Neural cell (in vitro differentiated cells): ENCODE measurements around the gene HIPK2. TPM values are rescaled to one million over a fixed set of nuclear protein-coding genes. Genes with fewer than 3 reads are reported as not detected.

Experiments used
- H2AFZ ChIP-seq: fragments of 200-600, 300-800 bp; sonication (generic), shearing (Covaris generic); 2 replicates; pipeline ENCODE4 v1.6.0; 2014; ENCODE audit warnings: low read depth, mild to moderate bottlenecking, antibody characterized with exemption, low read length, moderate library complexity
- H3F3A ChIP-seq: fragments of 200-600 bp; shearing (Covaris generic); 2 replicates; pipeline ENCODE4 v1.6.1; 2016; ENCODE audit warnings: mild to moderate bottlenecking, moderate library complexity, mixed read lengths, antibody characterized with exemption, low read length; ENCODE audit not compliant: insufficient read depth, poor library complexity, severe bottlenecking
- H3K27ac ChIP-seq: fragments of 200-600, 300-800 bp; sonication (generic), shearing (Covaris generic); 2 replicates; pipeline ENCODE4 v1.5.1; 2014; ENCODE audit warnings: mild to moderate bottlenecking, low read length, moderate library complexity
- H3K27me3 ChIP-seq: fragments of 300-800, 200-600 bp; sonication (generic), shearing (Covaris generic); 2 replicates; pipeline ENCODE4 v1.6.0; 2014; ENCODE audit warnings: mild to moderate bottlenecking, low read depth, low read length, moderate library complexity; ENCODE audit not compliant: insufficient read depth
- H3K36me3 ChIP-seq: fragments of 300-800, 200-600 bp; sonication (generic), shearing (Covaris generic); 2 replicates; pipeline ENCODE4 v1.5.1; 2014; ENCODE audit warnings: mild to moderate bottlenecking, antibody characterized with exemption, low read length, moderate library complexity; ENCODE audit not compliant: insufficient read depth
- H3K4me2 ChIP-seq: fragments of 300-800, 200-600 bp; sonication (generic), shearing (Covaris generic); 2 replicates; pipeline ENCODE4 v1.6.0; 2014; ENCODE audit warnings: mild to moderate bottlenecking, low read length
- H3K4me3 ChIP-seq: fragments of 300-800, 200-600 bp; sonication (generic), shearing (Covaris generic); 2 replicates; pipeline ENCODE4 v1.5.1; 2014; ENCODE audit warnings: mild to moderate bottlenecking, low read length, moderate library complexity
- H3K79me2 ChIP-seq: fragments of 200-600 bp; shearing (Covaris generic); replicated peaks from 2 replicates; pipeline ENCODE4 v1.6.0; 2014; ENCODE audit warnings: mild to moderate bottlenecking, low read length, moderate library complexity; ENCODE audit not compliant: insufficient read depth
- H3K9ac ChIP-seq: fragments of 300-800, 200-600 bp; sonication (generic), shearing (Covaris generic); 2 replicates; pipeline ENCODE4 v1.6.1; 2016; ENCODE audit warnings: mild to moderate bottlenecking, low read length, mixed read lengths
- H3K9me2 ChIP-seq: fragments of 200-600 bp; shearing (Covaris generic); 2 replicates; pipeline ENCODE4 v1.6.1; 2016; ENCODE audit warnings: mild to moderate bottlenecking, low read length, mixed read lengths; ENCODE audit not compliant: insufficient read depth
- H3K9me3 ChIP-seq: fragments of 200-600, 300-800 bp; sonication (generic), shearing (Covaris generic); 2 replicates; pipeline ENCODE4 v1.6.1; 2016; ENCODE audit warnings: mild to moderate bottlenecking, mixed run types, low read length, moderate library complexity, mixed read lengths
- H4K20me1 ChIP-seq: fragments of 200-600 bp; shearing (Covaris generic); 2 replicates; pipeline ENCODE4 v1.6.1; 2016; ENCODE audit warnings: mild to moderate bottlenecking, mixed run types; ENCODE audit not compliant: insufficient read depth
- EP300 ChIP-seq: fragments of 450-650 bp; conservative IDR thresholded peaks from 2 replicates; pipeline ENCODE4 v1.6.1; 2014; ENCODE audit warnings: antibody characterized with exemption, mild to moderate bottlenecking, moderate library complexity; ENCODE audit not compliant: poor library complexity, severe bottlenecking
- EZH2 ChIP-seq: fragments of 200-600, 300-800 bp; shearing (Covaris generic), sonication (generic); IDR thresholded peaks from 2 replicates; pipeline ENCODE4 v1.6.1; 2014; ENCODE audit warnings: antibody characterized with exemption, low read length, borderline replicate concordance, mild to moderate bottlenecking; ENCODE audit not compliant: insufficient read depth, poor library complexity, severe bottlenecking
- MXI1 ChIP-seq: fragments of 450-650 bp; conservative IDR thresholded peaks from 2 replicates; pipeline ENCODE4 v1.6.1; 2014; ENCODE audit warnings: antibody characterized with exemption, mild to moderate bottlenecking; ENCODE audit not compliant: poor library complexity, severe bottlenecking
- POLR2AphosphoS5 ChIP-seq: IDR thresholded peaks from 2 replicates; pipeline ENCODE4 v1.6.1; 2012
- TAF1 ChIP-seq: IDR thresholded peaks from 2 replicates; pipeline ENCODE4 v1.6.1; 2012; ENCODE audit warnings: low read depth
- polyA plus RNA-seq: library from polyadenylated mRNA; depleted of rRNA; stranded (reverse); fragments of >200 nt; gene quantifications from 2 replicates; pipeline ENCODE4 v1.2.3, GENCODE V29; 2014
- TF ChIP-seq, protein P1 (sequence below): fragments of 450-650 bp; IDR thresholded peaks from 2 replicates; pipeline ENCODE4 v1.5.1; 2014; ENCODE audit warnings: antibody characterized with exemption, mild to moderate bottlenecking, moderate library complexity; ENCODE audit not compliant: poor library complexity, severe bottlenecking
- TF ChIP-seq, protein P2 (sequence below): IDR thresholded peaks from 2 replicates; pipeline ENCODE4 v1.6.1; 2012; ENCODE audit warnings: borderline replicate concordance

Gene HIPK2
- polyA plus RNA-seq, 1 donor from 2014 or later, result 8.5 TPM

DNA sequence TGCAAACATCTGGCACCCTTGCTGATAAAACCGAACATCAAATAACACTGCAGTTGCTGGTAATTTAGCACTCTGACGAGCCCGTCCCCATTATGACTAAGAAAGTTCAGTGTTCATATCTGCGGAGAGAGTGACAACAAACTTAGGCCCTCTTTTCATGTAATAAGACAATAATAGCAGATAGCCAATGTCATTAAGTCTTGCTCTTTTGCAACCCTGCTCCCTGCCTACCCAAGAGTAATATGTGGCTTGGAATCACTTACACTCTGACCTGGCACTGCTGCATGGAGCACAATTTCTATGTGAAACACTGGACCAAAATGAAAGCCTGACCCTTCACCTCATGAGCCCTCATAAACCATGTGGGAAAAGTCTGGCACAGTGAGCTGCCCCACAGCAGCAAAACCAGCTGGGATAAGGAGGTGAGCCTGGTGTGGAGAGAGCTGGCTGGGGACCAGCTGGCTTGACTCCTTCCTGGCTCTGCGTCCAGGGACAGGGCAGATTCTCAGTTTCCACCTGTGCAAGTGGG is 86.5 kb downstream of the HIPK2 start:
- no peak for TF ChIP-seq EZH2
- TF ChIP-seq, protein P1, sequence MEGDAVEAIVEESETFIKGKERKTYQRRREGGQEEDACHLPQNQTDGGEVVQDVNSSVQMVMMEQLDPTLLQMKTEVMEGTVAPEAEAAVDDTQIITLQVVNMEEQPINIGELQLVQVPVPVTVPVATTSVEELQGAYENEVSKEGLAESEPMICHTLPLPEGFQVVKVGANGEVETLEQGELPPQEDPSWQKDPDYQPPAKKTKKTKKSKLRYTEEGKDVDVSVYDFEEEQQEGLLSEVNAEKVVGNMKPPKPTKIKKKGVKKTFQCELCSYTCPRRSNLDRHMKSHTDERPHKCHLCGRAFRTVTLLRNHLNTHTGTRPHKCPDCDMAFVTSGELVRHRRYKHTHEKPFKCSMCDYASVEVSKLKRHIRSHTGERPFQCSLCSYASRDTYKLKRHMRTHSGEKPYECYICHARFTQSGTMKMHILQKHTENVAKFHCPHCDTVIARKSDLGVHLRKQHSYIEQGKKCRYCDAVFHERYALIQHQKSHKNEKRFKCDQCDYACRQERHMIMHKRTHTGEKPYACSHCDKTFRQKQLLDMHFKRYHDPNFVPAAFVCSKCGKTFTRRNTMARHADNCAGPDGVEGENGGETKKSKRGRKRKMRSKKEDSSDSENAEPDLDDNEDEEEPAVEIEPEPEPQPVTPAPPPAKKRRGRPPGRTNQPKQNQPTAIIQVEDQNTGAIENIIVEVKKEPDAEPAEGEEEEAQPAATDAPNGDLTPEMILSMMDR, result no peak
- no peak overlapping the region for H3K27ac ChIP-seq
- no peaks in the 10 kb centered on the region for H3K36me3 ChIP-seq
- no peaks in the 10 kb centered on the region for H3K27me3 ChIP-seq
- H3F3A ChIP-seq, result no peaks in the 10 kb centered on the region
- H4K20me1 ChIP-seq, result no peaks in the 10 kb centered on the region
- H3K4me3 ChIP-seq, result no peak overlapping the region
- H3K4me2 ChIP-seq, result no peak overlapping the region
- H3K79me2 ChIP-seq, result peaks cover 17% of the 10 kb centered on the region
- no peaks in the 10 kb centered on the region for H3K9me2 ChIP-seq
- no peak overlapping the region for H2AFZ ChIP-seq
- H3K9ac ChIP-seq, result no peak overlapping the region
- no peaks in the 10 kb centered on the region for H3K9me3 ChIP-seq

DNA sequence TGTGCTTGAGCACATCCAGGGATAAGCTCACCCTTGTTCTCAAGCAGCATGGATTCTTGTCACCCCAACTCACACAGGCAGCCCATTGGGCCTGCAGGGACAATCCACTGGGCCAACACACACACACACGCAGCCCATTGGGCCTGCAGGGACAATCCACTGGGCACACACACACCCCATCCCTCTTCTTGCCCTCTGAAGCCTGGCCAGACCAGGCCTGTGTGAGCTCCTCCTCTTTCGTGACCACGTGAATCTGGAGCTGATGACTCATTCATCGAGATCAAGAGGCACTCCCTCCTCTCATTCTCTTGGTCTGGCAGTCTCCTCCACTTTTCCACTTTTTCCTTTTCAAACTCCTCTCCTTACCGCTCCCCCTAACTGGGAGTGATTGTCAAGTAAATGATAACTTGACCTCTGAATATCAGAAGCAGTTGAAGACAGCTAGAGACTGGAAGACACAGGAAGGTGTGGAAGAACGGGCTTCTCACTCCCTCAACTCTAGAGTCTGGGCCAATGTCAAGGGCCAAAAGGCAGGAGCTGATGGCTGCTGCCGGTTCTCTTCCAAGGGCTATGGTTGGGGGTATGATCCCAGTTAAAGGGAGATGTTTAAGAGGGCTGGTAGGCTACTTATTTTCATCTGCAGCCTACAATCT is 89.7 kb downstream of the HIPK2 start:
- H4K20me1 ChIP-seq, result no peaks in the 10 kb centered on the region
- no peak overlapping the region for H3K4me3 ChIP-seq
- no peak overlapping the region for H2AFZ ChIP-seq
- no peak overlapping the region for H3K9ac ChIP-seq
- H3K9me2 ChIP-seq, result no peaks in the 10 kb centered on the region
- H3K4me2 ChIP-seq, result no peak overlapping the region
- peaks cover 3% of the 10 kb centered on the region for H3K9me3 ChIP-seq
- no peaks in the 10 kb centered on the region for H3K36me3 ChIP-seq
- TF ChIP-seq POLR2AphosphoS5 (no peak), EP300 (no peak), MXI1 (no peak), TAF1 (no peak)
- TF ChIP-seq, protein P2, sequence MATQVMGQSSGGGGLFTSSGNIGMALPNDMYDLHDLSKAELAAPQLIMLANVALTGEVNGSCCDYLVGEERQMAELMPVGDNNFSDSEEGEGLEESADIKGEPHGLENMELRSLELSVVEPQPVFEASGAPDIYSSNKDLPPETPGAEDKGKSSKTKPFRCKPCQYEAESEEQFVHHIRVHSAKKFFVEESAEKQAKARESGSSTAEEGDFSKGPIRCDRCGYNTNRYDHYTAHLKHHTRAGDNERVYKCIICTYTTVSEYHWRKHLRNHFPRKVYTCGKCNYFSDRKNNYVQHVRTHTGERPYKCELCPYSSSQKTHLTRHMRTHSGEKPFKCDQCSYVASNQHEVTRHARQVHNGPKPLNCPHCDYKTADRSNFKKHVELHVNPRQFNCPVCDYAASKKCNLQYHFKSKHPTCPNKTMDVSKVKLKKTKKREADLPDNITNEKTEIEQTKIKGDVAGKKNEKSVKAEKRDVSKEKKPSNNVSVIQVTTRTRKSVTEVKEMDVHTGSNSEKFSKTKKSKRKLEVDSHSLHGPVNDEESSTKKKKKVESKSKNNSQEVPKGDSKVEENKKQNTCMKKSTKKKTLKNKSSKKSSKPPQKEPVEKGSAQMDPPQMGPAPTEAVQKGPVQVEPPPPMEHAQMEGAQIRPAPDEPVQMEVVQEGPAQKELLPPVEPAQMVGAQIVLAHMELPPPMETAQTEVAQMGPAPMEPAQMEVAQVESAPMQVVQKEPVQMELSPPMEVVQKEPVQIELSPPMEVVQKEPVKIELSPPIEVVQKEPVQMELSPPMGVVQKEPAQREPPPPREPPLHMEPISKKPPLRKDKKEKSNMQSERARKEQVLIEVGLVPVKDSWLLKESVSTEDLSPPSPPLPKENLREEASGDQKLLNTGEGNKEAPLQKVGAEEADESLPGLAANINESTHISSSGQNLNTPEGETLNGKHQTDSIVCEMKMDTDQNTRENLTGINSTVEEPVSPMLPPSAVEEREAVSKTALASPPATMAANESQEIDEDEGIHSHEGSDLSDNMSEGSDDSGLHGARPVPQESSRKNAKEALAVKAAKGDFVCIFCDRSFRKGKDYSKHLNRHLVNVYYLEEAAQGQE, result no peak
- no peaks in the 10 kb centered on the region for H3K27me3 ChIP-seq
- H3F3A ChIP-seq, result no peaks in the 10 kb centered on the region
- H3K79me2 ChIP-seq, result peaks cover 9% of the 10 kb centered on the region
- no peak overlapping the region for H3K27ac ChIP-seq
